A673 (cell line): ENCODE measurements around the gene GPR39.

Experiments used
- EZH2 ChIP-seq: fragments of 200-600 bp; sonication (generic); IDR thresholded peaks from 2 replicates; pipeline ENCODE4 v1.6.1; 2017; ENCODE audit warnings: borderline replicate concordance, low read depth, mild to moderate bottlenecking, mixed read lengths, antibody characterized with exemption, low read length; ENCODE audit not compliant: poor library complexity, severe bottlenecking
- TF ChIP-seq, protein P1 (sequence below): fragments of 300-800, 200-600 bp; sonication (generic); conservative IDR thresholded peaks from 2 replicates; pipeline ENCODE4 v1.5.1; 2017; ENCODE audit warnings: low read depth, mild to moderate bottlenecking, antibody characterized with exemption, low read length, moderate library complexity, mixed read lengths

DNA sequence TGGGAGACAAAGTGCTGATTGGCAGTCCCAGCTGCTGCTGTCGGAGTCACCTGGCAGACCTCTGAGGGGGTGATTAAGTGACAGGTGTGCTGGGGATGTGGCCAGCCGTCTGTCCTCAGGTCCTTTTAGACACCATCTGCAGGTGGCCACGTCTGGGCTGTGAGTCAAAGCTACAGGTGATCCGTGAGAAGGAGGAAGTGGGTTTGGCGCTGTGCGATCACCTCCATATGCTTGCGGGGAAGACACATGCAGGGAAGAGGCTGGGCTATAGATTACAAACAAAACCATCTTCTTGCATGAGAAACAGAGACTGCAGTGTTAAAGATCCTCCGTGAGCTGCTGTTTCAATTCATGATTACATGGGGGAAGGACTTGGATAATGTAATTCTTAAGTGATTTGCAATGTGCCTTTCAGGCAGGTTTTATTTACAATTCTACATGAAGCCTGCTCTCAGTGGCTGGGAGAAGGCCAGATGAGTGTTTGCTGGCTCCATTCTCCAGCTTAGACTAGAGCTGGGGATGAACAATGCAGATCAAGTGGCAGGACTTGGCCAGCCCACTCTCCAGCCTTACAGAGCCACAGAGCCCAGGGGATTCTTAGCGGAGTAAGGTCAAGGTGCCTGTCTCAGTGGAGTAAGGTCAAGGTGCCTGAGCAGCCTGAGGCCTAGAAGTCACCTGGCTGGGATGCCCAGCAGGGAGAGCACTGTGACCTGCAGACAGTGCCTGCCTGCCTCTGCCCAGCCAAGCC is 165.6 kb downstream of the GPR39 start:
- TF ChIP-seq, protein P1, sequence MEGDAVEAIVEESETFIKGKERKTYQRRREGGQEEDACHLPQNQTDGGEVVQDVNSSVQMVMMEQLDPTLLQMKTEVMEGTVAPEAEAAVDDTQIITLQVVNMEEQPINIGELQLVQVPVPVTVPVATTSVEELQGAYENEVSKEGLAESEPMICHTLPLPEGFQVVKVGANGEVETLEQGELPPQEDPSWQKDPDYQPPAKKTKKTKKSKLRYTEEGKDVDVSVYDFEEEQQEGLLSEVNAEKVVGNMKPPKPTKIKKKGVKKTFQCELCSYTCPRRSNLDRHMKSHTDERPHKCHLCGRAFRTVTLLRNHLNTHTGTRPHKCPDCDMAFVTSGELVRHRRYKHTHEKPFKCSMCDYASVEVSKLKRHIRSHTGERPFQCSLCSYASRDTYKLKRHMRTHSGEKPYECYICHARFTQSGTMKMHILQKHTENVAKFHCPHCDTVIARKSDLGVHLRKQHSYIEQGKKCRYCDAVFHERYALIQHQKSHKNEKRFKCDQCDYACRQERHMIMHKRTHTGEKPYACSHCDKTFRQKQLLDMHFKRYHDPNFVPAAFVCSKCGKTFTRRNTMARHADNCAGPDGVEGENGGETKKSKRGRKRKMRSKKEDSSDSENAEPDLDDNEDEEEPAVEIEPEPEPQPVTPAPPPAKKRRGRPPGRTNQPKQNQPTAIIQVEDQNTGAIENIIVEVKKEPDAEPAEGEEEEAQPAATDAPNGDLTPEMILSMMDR: no peak
- no peak for TF ChIP-seq EZH2
